Measurements from ENCODE around the gene PHF21B. TPM values are rescaled to one million over a fixed set of nuclear protein-coding genes. Genes with fewer than 3 reads are reported as not detected.

Gene PHF21B
- polyA plus RNA-seq, 4 donors: 0.09 to 0.16 TPM; not detected in 2

DNA sequence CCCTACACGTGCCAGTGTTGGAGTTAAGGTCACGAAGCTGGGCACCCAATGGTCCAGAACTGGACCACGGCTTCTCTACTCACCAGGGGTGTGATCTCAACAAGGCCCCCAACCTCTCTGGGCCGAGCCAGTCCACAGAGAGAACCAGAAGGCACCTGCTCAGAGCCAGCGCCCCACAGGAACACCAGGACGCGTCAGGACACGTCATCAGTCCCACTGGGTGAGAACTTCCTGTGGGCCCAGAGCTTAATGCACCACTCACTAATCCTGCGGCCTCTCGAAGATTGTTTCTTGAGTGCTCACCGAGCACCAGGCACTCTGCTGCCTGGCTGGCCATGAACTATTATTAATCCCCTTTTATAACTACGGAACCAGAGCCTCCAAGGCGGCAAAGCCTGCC is 10.1 kb downstream of the PHF21B start:
- Histone ChIP-seq H3K4me3 (ENCODE audit: low read depth in 1 of 3, low read length in 3 of 3) (no peak overlapping the region), H3K4me1 (ENCODE audit: control insufficient read depth in 3 of 3, insufficient read depth in 2 of 3, low read depth in 1 of 3, low read length in 2 of 3) (no peaks in the 10 kb centered on the region), H3K27ac (ENCODE audit: low read depth in 1 of 3, low read length in 2 of 3) (no peak overlapping the region), H3K36me3 (ENCODE audit: control insufficient read depth in 3 of 3, insufficient read depth in 2 of 3, low read depth in 1 of 3, low read length in 3 of 3) (no peaks in the 10 kb centered on the region), H3K9me3 (ENCODE audit: control insufficient read depth in 2 of 2, insufficient read depth in 1 of 2, low read depth in 1 of 2, low read length in 1 of 2) (no peaks in the 10 kb centered on the region), H3K27me3 (ENCODE audit: control insufficient read depth in 3 of 3, insufficient read depth in 3 of 3, low read length in 3 of 3) (peaks cover 2 to 4% (median 3%) of the 10 kb centered on the region in 3 donors)
- 73 to 78% (median 77%) methylated on average over 13 of the region's 13 CpGs for WGBS, 3 donors
- FAIRE-seq (no peak), DNase-seq (no peak)

DNA sequence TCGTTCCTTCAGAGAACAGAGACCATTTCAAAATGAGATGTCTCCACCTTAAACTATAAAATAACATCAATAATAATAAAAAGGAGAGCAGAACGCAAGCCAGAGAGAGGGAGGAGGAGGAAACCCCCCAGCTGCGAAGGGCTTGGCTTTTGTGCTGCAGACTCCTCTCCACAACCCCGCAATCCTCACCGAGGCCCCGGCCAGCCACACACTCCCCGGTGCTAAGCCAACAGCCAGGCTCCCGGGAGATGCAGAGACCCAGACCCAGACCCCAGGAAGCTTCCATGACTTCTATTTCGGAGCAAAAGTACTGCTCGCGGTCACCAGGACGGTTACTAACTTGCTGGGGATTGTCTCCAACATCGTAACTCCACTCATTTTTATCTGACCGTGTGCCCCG is 10.6 kb downstream of the PHF21B start:
- WGBS, 3 donors: 84 to 88% (median 85%) methylated on average over 15 of the region's 15 CpGs
- no peak for FAIRE-seq

DNA sequence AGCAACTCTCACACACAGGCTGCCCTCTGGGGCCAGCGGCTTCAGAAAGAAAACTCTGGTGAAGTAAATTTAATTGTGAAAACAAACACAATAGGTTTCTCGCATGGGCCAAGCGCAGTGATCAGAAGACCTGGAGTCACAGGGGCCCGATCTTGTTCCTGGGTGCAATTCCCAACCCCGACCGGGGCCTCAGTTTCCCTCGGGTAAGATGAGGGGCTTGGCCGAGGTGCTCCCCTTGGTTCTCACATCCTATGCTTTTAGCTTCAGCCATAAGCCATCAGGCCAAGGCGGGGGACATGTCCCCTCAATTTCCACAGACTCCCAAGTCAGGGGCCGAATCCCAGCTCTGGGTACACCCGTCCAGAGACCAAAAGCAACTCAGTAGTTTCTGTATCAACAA is 11.5 kb downstream of the PHF21B start:
- FAIRE-seq (no peak), DNase-seq (no peak)
- H3K4me1 ChIP-seq (ENCODE audit: control insufficient read depth in 3 of 3, insufficient read depth in 2 of 3, low read depth in 1 of 3, low read length in 2 of 3): no peaks in the 10 kb centered on the region
- H3K4me3 ChIP-seq (ENCODE audit: low read depth in 1 of 3, low read length in 3 of 3): no peak overlapping the region
- H3K27ac ChIP-seq (ENCODE audit: low read depth in 1 of 3, low read length in 2 of 3): no peak overlapping the region
- H3K36me3 ChIP-seq (ENCODE audit: control insufficient read depth in 3 of 3, insufficient read depth in 2 of 3, low read depth in 1 of 3, low read length in 3 of 3): no peaks in the 10 kb centered on the region
- H3K27me3 ChIP-seq (ENCODE audit: control insufficient read depth in 3 of 3, insufficient read depth in 3 of 3, low read length in 3 of 3): no peaks in the 10 kb centered on the region
- WGBS, 3 donors: 89 to 90% (median 89%) methylated on average over 11 of the region's 11 CpGs
- H3K9me3 ChIP-seq (ENCODE audit: control insufficient read depth in 2 of 2, insufficient read depth in 1 of 2, low read depth in 1 of 2, low read length in 1 of 2): no peaks in the 10 kb centered on the region

More for the DNA sequence above, 10.6 kb downstream of the PHF21B start:
- no peak for DNase-seq
- no peak overlapping the region for H3K27ac ChIP-seq (ENCODE audit: low read depth in 1 of 3, low read length in 2 of 3)
- no peak overlapping the region for H3K4me3 ChIP-seq (ENCODE audit: low read depth in 1 of 3, low read length in 3 of 3)
- H3K9me3 ChIP-seq (ENCODE audit: control insufficient read depth in 2 of 2, insufficient read depth in 1 of 2, low read depth in 1 of 2, low read length in 1 of 2): no peaks in the 10 kb centered on the region
- H3K4me1 ChIP-seq (ENCODE audit: control insufficient read depth in 3 of 3, insufficient read depth in 2 of 3, low read depth in 1 of 3, low read length in 2 of 3): no peaks in the 10 kb centered on the region
- no peaks in the 10 kb centered on the region for H3K36me3 ChIP-seq (ENCODE audit: control insufficient read depth in 3 of 3, insufficient read depth in 2 of 3, low read depth in 1 of 3, low read length in 3 of 3)
- peaks cover 0 to 2% (median 0%) of the 10 kb centered on the region in 3 donors for H3K27me3 ChIP-seq (ENCODE audit: control insufficient read depth in 3 of 3, insufficient read depth in 3 of 3, low read length in 3 of 3)

DNA sequence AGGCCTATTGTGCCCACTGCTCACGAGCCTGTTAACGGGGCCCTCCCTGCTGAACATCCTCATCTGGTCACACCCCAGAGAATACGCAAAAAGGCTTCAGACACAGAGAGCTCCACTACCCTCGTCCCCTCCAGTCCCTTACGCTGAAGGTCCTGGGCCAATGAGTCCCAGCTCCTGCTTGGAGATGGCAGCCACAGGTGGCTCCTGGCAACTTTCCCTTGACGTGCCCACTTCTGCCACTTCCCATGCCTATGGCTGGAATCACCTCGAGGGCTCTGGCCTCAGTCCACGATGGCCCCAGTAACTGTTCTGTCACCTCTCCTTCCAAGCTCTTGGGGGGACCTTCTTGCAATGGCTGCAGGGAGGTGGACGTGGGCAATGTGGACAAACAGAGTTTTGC is 12.7 kb downstream of the PHF21B start:
- Histone ChIP-seq H3K27ac (ENCODE audit: low read depth in 1 of 3, low read length in 2 of 3) (no peak overlapping the region), H3K4me1 (ENCODE audit: control insufficient read depth in 3 of 3, insufficient read depth in 2 of 3, low read depth in 1 of 3, low read length in 2 of 3) (no peaks in the 10 kb centered on the region), H3K9me3 (ENCODE audit: control insufficient read depth in 2 of 2, insufficient read depth in 1 of 2, low read depth in 1 of 2, low read length in 1 of 2) (no peaks in the 10 kb centered on the region), H3K36me3 (ENCODE audit: control insufficient read depth in 3 of 3, insufficient read depth in 2 of 3, low read depth in 1 of 3, low read length in 3 of 3) (no peaks in the 10 kb centered on the region), H3K27me3 (ENCODE audit: control insufficient read depth in 3 of 3, insufficient read depth in 3 of 3, low read length in 3 of 3) (no peaks in the 10 kb centered on the region), H3K4me3 (ENCODE audit: low read depth in 1 of 3, low read length in 3 of 3) (no peak overlapping the region)
- 63 to 77% (median 69%) methylated on average over 9 of the region's 9 CpGs for WGBS, 3 donors
- DNase-seq (no peak), FAIRE-seq (no peak)

DNA sequence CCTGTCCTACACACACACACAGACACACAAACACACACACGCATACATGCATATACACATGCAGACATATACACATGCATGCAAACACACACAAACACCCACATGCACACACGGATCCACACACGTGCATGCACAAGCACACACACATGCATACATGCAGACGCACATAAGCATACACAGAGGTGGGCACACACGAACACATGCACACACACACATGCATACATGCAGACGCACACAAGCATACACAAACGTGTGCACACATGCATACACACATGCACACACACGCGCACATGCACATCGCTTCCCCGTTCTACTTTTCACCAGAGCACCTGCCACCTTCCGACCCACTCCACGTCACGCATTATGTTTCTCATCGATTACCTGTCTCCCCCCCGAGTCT is 13.2 kb downstream of the PHF21B start:
- Histone ChIP-seq H3K36me3 (ENCODE audit: control insufficient read depth in 3 of 3, insufficient read depth in 2 of 3, low read depth in 1 of 3, low read length in 3 of 3) (no peaks in the 10 kb centered on the region), H3K27ac (ENCODE audit: low read depth in 1 of 3, low read length in 2 of 3) (no peak overlapping the region), H3K9me3 (ENCODE audit: control insufficient read depth in 2 of 2, insufficient read depth in 1 of 2, low read depth in 1 of 2, low read length in 1 of 2) (no peaks in the 10 kb centered on the region), H3K4me1 (ENCODE audit: control insufficient read depth in 3 of 3, insufficient read depth in 2 of 3, low read depth in 1 of 3, low read length in 2 of 3) (no peaks in the 10 kb centered on the region), H3K4me3 (ENCODE audit: low read depth in 1 of 3, low read length in 3 of 3) (no peak overlapping the region), H3K27me3 (ENCODE audit: control insufficient read depth in 3 of 3, insufficient read depth in 3 of 3, low read length in 3 of 3) (no peaks in the 10 kb centered on the region)
- FAIRE-seq (no peak), DNase-seq (no peak)
- WGBS, 3 donors: 89 to 92% (median 92%) methylated on average over 16 of the region's 16 CpGs

DNA sequence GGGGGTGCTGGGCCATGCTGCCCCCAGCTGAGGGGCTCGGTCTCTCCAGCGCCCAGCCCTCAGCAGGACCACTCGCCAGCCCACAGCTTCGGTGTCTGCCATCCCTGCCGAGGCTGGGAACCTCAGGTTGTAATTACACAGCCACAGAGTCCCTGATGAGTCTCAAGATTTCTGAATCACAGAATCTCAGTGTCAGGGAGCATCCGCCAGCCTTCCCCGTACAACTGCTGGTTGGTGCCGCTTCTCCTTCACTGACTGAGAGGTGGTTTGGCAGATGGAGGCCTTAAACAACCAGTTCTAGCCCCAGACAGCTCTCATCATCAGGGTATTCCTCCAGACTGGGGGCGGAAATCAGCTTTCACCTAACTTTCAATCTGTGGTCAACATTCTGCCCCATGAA is 13.7 kb downstream of the PHF21B start:
- Histone ChIP-seq H3K9me3 (ENCODE audit: control insufficient read depth in 2 of 2, insufficient read depth in 1 of 2, low read depth in 1 of 2, low read length in 1 of 2) (no peaks in the 10 kb centered on the region), H3K4me1 (ENCODE audit: control insufficient read depth in 3 of 3, insufficient read depth in 2 of 3, low read depth in 1 of 3, low read length in 2 of 3) (no peaks in the 10 kb centered on the region), H3K27me3 (ENCODE audit: control insufficient read depth in 3 of 3, insufficient read depth in 3 of 3, low read length in 3 of 3) (no peaks in the 10 kb centered on the region), H3K36me3 (ENCODE audit: control insufficient read depth in 3 of 3, insufficient read depth in 2 of 3, low read depth in 1 of 3, low read length in 3 of 3) (no peaks in the 10 kb centered on the region), H3K4me3 (ENCODE audit: low read depth in 1 of 3, low read length in 3 of 3) (no peak overlapping the region), H3K27ac (ENCODE audit: low read depth in 1 of 3, low read length in 2 of 3) (no peak overlapping the region)
- 69 to 83% (median 77%) methylated on average over 9 of the region's 9 CpGs for WGBS, 3 donors
- DNase-seq (no peak), FAIRE-seq (no peak)

DNA sequence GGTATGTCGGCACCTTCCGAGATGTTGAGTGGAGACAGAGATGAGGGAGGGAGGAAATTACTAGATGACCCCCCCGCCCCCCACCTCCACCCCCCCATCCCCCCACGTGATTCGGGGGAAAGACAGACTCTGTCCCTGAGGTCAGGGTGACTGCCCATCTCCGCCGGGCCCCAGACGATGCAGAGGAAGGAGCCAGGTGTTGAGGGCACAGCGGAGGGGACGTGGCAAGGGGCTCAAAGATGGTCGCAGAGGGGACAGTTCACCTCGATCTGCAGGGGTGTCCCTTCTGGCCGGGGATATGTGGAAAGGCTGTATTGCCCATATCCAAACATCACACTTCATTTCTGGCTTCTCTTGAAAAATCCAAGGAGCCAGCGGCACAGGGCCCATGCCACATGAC is 14.1 kb downstream of the PHF21B start:
- DNase-seq (no peak), FAIRE-seq (no peak)
- WGBS, 3 donors: 62 to 75% (median 65%) methylated on average over 14 of the region's 14 CpGs
- H3K4me1 ChIP-seq (ENCODE audit: control insufficient read depth in 3 of 3, insufficient read depth in 2 of 3, low read depth in 1 of 3, low read length in 2 of 3): no peaks in the 10 kb centered on the region
- no peak overlapping the region for H3K4me3 ChIP-seq (ENCODE audit: low read depth in 1 of 3, low read length in 3 of 3)
- H3K9me3 ChIP-seq (ENCODE audit: control insufficient read depth in 2 of 2, insufficient read depth in 1 of 2, low read depth in 1 of 2, low read length in 1 of 2): no peaks in the 10 kb centered on the region
- no peaks in the 10 kb centered on the region for H3K36me3 ChIP-seq (ENCODE audit: control insufficient read depth in 3 of 3, insufficient read depth in 2 of 3, low read depth in 1 of 3, low read length in 3 of 3)
- no peak overlapping the region for H3K27ac ChIP-seq (ENCODE audit: low read depth in 1 of 3, low read length in 2 of 3)
- H3K27me3 ChIP-seq (ENCODE audit: control insufficient read depth in 3 of 3, insufficient read depth in 3 of 3, low read length in 3 of 3): no peaks in the 10 kb centered on the region

DNA sequence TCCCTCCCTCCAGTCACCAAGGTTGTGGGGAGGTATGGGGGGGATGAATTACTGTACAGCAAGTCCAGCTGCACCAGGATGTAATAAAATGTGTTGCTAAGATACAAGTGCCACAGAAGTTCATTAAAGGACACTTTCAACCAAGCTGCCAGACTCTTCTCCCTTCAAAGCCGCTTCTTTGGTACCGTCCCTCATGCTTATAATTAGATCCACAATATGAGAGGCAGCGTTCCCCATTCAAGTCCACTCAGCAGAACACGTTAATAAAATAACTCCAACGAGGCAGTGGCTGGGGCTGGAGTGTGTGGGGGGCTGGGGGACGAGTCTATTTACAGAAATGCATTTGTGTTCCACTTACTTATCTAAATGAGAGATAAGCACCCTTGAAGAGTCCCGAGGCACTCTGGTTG is 14.7 kb downstream of the PHF21B start:
- DNase-seq: no peak
- Histone ChIP-seq H3K27ac (ENCODE audit: low read depth in 1 of 3, low read length in 2 of 3) (no peak overlapping the region), H3K4me1 (ENCODE audit: control insufficient read depth in 3 of 3, insufficient read depth in 2 of 3, low read depth in 1 of 3, low read length in 2 of 3) (no peaks in the 10 kb centered on the region), H3K9me3 (ENCODE audit: control insufficient read depth in 2 of 2, insufficient read depth in 1 of 2, low read depth in 1 of 2, low read length in 1 of 2) (no peaks in the 10 kb centered on the region), H3K27me3 (ENCODE audit: control insufficient read depth in 3 of 3, insufficient read depth in 3 of 3, low read length in 3 of 3) (no peaks in the 10 kb centered on the region), H3K4me3 (ENCODE audit: low read depth in 1 of 3, low read length in 3 of 3) (no peak overlapping the region), H3K36me3 (ENCODE audit: control insufficient read depth in 3 of 3, insufficient read depth in 2 of 3, low read depth in 1 of 3, low read length in 3 of 3) (no peaks in the 10 kb centered on the region)
- WGBS, 3 donors: 6 to 26% (median 17%) methylated on average over 7 of the region's 7 CpGs
- FAIRE-seq: no peak

DNA sequence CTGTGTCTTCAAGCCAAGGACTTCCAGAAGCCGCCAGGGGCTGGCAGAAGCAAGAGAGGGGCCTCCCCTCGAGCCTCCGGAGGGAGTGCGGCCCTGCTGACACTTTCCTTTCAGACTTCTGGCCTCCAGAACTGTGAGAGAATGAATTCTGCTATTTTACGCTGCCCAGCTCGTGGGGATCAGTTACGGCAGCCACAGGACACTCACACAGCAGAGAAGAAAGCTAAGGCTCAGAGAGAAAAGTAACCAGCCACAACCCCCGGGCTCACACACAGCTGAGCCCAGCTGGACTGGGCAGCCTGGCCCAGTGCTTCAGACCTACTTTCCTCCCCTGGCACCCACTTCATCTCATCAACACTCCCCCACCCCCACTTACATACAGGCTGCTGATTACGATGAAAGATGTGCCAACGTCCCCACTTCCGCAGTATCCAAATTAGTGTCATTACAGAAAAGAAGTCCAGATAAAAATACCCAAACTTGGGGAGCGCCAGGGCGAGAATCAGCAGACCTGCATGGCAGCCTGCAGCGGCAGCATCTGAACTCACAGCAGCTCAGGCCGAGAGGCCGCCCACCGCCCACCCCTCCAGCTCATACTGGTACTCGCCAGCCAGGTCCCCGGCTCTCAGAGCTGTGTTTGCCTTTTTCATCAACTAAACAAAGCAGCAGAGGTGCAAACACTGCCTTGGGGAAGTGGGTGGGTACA is 15.3 kb downstream of the PHF21B start:
- 60 to 75% (median 62%) methylated on average over 19 of the region's 19 CpGs for WGBS, 3 donors

More for the DNA sequence above, 15.3 kb downstream of the PHF21B start:
- Histone ChIP-seq H3K27ac (ENCODE audit: low read depth in 1 of 3, low read length in 2 of 3) (no peak overlapping the region), H3K36me3 (ENCODE audit: control insufficient read depth in 3 of 3, insufficient read depth in 2 of 3, low read depth in 1 of 3, low read length in 3 of 3) (no peaks in the 10 kb centered on the region), H3K4me3 (ENCODE audit: low read depth in 1 of 3, low read length in 3 of 3) (no peak overlapping the region), H3K9me3 (ENCODE audit: control insufficient read depth in 2 of 2, insufficient read depth in 1 of 2, low read depth in 1 of 2, low read length in 1 of 2) (no peaks in the 10 kb centered on the region), H3K4me1 (ENCODE audit: control insufficient read depth in 3 of 3, insufficient read depth in 2 of 3, low read depth in 1 of 3, low read length in 2 of 3) (no peaks in the 10 kb centered on the region), H3K27me3 (ENCODE audit: control insufficient read depth in 3 of 3, insufficient read depth in 3 of 3, low read length in 3 of 3) (no peaks in the 10 kb centered on the region)
- DNase-seq (no peak), FAIRE-seq (no peak)

Data from small intestine (tissue), 7 donors.